LHCN-M2 (cell line): ENCODE results near the gene SPATC1L. TPM values are rescaled to one million over a fixed set of nuclear protein-coding genes. Genes with fewer than 3 reads are reported as not detected.
"Not testable (repeated sequence)": the region's sequence is repeated elsewhere in the genome, so short reads cannot be mapped to it uniquely, and the experiment has no call there.

Experiments
- DNase-seq: peaks from one replicate; pipeline ENCODE4 v3.0.0-alpha.2; 2012; ENCODE audit warnings: low read depth
- total RNA-seq: library from RNA; depleted of rRNA; stranded (reverse); fragments of >200 nt; gene quantifications from 2 replicates; pipeline ENCODE4 v1.2.3, GENCODE V29; 2014

SPATC1L gene
- total RNA-seq, 1 experiment from 2014 or later, result 18.4 TPM

DNA sequence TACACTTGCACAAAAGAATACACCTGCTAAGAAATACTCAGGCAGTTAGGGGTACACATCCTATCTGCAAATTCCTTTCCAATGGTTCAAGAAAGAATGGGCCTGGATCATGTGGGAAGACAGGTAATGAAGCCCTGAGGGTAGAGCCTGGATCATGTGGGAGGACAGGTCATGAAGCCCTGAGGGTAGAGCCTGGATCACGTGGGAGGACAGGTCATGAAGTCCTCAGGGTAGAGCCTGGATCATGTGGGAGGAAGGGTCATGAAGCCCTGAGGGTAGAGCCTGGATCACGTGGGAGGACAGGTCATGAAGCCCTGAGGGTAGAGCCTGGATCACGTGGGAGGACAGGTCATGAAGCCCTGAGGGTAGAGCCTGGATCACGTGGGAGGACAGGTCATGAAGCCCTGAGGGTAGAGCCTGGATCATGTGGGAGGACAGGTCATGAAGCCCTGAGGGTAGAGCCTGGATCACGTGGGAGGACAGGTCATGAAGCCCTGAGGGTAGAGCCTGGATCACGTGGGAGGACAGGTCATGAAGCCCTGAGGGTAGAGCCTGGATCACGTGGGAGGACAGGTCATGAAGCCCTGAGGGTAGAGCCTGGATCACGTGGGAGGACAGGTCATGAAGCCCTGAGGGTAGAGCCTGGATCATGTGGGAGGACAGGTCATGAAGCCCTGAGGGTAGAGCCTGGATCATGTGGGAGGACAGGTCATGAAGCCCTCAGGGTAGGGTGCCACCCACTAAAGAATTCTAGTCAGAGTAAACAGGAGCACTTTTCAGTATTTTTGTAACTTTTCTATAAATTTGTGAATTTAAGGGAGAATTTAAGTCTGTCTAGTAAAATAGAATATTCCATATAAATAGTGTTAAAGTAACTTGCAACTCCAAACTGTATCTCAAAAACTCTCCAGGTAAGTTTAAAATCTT lies 16.9 kb upstream of the SPATC1L start:
- not testable (repeated sequence) for DNase-seq

DNA sequence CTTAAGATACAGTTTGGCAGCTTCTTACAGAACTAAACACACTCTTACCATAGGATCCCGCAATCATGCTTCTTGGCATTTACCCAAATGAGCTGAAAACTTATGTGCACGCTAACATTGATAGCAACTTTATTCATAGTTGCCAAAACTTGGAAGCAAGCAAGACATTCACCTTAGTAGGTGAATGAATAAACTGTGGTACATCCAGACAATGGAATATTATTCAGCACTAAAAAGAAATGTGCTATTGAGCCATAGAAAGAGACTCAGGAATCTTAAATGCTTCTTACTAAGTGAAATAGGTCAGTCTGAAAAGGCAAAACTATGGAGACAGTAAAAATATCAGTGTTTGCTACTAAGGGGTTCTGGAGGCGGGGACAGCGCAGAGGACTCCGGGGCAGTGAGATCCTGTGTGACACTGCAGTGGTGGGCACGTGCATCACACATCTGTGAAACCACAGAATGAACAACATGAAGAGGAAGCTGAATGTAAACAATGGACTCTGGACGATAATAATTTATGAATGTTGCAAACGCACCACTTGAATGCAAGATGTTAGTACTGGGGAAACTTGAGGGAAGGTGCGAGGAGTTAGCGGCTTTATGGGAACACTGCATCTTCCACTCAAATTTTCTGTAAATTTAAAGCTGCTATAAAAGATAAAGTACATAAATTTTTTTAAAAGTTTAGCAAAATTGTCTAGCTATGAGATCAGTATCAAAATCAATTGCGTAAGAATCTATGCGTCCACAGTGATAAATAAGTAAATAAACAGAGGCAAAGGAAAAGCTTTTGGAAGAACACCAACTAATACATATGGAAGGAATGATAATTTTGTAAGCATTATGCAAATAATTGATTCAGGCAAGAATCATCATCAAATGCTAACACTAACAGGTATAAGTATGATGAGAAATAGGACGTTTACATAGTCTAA lies 15.4 kb upstream of the SPATC1L start:
- no peak for DNase-seq

DNA sequence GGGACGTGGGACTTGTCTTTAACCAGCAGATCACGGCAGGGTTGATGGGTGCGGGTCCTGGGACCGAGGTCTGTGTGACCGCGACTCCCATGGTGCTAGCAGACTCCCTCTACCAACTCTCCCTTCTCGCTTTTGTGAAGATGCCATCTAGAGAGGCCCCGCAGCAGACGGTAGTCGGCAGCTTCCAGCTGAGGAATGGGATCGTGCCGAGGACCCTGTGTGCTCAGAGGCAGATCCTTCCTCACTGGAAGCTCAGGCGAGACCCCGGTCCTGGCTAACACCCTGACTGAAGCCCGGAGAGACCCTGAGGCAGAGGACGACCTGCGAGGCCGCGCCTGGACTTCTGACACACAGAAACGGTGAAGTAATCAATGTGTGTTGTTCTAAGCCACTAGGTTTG lies 12.5 kb upstream of the SPATC1L start:
- no peak for DNase-seq

DNA sequence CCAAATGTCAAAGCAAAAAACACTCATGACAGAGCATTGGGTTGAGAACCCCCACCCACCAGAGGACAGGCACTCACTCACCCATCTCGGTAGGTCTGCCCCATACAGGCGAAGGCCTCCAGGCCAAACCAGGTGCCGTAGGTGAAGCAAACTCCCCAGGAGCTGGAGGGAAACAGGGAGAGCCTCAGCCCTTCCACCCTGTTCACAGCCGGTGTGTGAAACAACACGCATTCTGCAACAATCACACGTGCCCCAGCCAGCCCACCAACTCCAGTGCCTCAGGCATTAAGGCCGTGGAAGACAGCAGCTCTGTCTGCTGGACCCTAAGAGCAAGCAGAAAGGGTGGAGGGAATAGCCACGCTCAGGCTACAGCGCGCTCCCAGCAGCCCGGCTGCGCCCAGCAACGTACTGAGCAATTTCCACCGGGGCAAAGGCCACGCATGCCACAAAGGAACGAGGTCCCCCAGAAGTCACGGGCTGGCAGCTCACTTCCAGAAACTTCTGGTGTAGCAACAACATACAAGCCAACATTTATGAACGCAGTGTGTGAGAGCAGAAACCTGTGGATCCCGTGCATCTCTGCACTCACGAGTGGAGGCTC lies 11.4 kb upstream of the SPATC1L start:
- DNase-seq, result no peak

DNA sequence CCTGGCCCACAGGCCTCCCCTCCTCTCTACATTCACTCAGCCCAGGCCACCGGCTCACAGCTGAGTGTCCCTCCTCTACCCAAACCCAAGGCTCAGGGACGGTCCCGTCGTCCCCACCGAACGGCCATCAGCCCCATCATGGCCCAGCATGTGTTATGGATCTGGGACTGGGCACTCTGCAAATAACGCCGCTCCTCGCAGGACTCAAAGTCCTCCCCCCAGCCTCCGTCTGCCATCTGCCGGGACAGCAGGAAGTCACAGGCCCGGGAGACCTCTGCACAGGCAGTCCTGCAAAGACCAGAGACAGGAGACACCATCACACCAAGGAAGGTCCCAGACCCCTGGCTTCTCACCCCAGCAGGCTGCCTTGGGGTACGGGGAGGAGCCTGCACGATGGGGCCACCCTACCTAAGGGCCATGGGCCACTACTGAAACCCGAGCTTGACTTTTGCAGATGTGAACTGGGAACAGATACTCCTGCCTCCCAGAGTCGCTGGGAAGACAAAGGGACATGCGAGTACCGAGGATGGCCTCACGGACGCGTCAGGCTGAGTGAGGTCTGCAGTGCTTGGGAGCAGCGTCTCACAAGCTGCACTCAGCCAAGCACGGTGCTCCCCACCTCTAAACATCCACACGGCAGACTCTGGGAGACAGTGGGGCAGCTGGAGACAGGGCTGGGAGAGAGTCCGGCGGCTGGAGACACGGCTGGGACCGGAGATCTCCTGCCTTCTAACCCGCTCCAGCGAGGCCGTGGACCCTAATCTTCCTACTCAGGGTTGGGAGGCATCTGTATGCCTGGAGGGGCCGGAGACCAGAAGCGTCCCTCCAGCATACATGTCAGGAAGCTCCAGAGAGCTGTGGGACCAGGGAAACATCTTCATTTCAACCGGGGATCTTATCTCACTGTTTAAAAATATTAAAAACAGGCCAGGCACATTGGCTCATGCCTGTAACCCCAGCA lies 10.4 kb upstream of the SPATC1L start:
- DNase-seq, result no peak

DNA sequence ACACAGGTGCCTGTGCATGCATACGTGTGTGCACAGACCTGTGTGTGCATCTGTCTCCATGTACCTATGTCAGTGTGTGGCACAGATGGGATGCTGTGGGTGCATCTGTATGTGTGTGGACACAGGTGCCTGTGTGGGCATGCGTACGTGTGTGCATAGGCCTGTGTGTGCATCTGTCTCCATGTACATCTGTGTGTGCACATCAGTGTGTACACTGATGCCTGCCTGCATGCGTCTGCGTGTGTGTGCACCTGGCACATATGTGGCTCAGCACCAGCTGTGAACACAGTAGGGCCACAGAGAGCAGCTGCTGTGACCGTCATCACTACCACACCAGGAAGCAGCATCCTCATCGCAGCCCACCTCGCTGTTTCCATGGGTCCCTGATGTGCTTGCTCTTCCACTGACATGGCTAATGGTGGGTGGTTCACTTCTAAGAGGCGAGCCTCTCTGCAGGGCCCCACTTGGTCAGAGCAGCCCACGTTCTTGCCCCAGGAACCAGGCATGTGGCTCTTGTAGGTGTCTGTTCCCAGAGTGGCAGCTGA lies 9.6 kb upstream of the SPATC1L start:
- DNase-seq, result no peak

DNA sequence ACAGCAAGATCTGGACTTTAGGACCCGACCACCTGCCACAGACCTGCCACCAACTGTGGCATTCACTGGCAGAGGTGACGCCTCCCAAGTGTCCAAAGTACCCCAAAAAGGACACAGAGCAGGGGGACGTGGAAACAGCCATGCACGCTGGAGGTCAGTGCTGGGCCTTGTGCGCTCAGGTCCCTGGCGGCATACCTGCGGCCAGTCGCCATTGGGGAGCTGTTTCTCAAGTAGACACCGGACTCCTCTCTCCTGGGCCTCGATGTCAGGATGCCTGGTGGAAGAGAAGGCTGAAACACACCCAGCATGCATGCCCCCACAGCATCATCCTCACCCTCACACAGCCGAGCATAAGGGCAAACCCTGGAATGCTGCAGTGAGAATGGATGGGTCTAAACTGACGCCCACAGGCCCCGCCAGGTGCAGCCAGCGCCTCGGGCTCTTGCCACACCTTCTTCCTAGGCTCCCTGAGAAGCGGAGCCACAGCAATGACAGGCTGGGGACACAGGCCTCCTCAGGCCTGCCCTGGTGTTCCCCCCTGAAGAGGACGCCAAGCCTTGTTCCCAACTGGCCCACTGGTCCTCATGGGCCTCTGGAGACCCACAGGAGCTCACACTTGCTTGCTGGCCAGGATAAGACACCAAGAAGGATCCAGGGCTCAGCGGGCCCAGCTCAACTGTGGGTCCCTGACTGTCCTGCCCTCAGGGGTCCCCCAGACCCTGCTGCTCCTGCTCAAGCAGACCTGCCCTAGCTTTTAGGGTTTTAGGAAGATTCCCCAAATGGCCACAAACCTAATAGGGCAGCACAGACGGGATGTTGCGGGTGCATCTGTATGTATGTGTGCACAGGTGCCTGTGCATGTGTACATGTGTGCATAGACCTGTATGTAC lies 7.7 kb upstream of the SPATC1L start:
- DNase-seq, result no peak

DNA sequence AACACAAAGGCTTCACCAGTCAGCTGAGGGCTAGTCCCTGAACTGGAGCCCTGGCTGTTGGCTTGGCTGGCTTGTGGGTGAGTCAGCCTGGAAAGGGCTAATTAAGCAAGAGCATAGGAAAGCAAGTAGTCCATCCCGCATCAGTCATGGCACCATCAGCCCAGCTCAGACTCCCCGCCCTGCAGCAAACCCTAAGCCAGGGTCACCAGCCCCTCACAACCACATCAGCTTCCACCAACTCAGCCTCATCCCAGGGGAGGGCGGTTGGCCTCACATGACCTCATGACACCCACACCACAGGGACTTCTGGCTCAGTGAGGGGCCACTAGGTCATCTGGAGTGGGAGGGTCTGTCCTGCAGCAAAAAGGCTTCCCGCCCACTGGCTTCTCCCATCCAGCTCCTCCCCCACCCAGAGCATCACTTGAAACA lies 7.0 kb upstream of the SPATC1L start:
- peak; percentile 69 for DNase-seq

DNA sequence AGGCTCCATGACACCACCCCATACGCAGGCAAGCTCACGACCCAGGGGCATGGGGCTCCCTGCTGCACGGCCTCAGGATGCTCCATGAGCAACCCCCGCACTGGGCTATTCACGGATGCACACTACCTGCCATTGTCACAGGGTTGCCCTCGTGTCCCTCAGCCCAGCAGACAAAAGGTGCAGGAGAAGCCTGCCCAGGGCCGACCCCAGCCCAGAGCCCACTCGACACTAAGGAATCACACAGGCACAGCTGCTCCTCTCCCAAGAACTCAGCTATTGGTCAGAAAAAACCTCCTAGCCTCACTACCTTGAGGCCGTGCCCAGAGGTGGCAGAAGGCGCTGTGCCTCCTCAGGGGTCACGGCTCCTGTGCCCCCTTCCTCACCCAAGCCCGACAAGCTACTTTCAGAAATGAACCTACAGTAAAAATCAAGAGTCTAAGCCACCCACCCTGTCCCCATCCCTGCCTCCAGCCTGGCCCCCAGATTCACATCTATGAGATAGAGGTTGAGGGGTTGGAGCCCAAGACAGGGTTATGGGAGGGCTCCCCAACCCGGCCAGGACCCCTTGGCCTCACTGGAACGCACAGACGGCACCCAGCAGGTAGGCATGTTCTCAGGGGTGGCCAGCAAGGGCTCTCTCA lies 6.4 kb upstream of the SPATC1L start:
- no peak for DNase-seq

DNA sequence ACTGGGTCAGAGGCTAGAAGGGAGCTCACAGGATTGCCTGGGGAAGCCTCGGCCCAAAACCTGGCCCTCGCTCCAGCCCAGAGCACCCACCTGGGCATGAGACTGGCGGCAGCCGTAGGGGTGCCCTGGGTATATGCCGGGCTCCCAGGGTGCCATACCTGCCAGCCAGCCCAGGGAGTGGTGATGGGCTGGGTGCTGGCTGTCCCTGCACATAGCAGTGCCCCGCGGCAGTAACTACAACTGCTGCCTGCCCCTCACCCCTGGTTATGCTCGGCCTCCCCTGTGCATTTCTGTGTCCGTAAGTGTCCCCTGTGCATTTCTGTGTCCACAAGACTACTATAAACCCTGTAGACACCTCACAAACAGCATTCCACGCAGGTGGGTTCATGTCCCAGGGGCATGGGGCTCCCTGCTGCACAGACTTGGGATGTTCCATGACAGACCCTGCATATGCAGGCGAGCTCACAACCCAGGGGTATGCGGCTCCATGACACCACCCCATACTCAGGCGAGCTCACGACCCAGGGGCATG lies 5.8 kb upstream of the SPATC1L start:
- DNase-seq, result no peak

DNA sequence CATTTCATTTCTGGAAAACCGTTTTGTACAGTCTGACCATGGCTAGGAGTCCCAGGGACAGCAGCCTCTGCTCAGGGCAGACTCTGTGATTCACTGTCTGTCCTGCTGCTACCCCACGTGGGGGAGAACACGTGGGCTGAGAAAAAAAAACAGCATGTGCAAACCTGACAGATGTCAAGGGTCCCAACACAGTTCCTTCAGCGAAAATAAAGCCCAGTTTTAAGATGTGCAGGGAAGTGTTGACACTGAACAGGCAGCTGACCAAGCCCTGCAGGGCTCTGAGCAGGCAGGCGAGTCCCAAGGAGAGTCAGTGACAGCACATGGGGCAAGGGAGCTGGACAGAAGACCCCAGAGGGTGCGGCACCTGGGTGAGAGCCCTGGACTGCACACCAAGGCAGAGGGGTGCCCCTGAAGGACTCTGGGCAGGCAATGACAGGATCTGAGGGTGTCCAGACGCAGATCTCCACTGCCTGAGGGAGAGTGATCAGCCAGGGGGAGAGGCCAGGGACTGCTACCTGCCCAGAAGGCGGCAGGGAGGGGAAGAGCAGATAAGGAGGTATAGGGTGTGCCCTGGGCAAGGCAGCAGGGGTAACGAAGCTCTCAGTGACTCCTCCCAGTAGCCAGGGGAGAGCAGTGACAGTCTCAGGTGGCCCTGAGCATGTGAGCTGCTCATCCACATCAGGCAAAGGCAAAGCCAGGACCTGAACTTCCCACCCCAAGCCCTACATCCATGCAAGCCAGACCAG lies 5.1 kb upstream of the SPATC1L start:
- peak; percentile 64 for DNase-seq

DNA sequence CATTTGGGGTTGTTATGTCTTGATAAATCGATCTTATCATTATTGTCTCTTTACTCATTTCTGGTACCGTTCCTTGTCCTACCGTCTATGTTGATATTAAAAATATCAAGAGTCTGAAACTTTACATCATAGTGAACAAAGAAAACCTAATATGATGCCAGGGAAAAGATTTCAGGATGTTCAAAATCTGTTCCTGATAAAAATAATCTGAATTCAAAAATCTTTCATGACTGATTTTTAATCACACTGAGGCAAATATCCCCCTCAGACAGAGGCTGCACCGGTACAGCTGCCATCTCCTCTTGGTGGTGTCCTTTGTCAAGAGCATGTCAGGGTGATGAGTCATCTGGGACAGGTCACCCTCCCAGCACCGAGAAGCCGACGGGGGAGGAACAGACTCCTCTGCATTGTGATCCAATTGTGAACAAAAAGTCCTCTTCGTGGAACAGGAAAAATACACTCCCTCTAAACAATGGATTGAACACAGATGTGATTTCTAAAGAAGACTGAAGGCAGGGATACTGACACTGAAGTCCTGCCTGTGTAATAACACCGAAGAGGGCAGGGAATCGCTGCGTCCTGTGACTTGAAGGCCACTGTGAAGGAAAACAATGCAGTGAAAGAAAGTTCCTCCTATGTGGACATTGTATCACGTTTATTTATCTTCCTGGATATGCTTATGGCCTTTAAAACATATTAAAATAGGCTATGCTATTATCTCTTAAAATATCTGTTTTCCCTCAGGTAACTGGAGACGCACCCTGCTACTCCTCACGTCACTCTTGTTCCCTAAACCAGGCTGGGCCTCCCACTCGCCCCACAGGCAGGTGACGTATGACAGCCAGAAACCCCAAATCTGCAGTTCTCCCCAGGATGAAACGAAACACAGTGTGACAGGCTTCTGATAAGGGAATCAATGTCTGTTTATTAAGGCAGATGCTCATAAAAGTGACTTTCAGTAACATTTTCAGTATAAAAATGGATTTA lies 4.3 kb upstream of the SPATC1L start:
- DNase-seq, result peak; percentile 76

DNA sequence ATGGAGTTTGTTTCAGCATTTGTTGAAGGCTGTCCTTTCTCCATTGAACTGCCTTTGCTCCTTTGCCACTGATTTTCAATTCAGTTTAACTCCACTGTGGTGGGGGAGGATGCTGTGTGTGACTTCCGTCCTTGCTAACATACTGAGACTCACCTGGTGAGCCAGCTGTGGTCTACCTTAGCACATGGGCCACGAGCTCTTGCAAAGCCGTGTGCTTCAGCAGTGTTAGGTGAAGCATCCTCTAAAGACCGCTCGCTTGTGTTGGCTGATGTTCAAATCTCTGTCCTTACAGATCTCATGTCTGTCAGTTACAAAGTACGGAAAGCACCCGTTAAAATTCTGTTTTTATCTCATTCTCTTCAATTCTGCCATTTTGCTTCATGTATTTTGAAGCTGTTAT lies 3.6 kb upstream of the SPATC1L start:
- no peak for DNase-seq

DNA sequence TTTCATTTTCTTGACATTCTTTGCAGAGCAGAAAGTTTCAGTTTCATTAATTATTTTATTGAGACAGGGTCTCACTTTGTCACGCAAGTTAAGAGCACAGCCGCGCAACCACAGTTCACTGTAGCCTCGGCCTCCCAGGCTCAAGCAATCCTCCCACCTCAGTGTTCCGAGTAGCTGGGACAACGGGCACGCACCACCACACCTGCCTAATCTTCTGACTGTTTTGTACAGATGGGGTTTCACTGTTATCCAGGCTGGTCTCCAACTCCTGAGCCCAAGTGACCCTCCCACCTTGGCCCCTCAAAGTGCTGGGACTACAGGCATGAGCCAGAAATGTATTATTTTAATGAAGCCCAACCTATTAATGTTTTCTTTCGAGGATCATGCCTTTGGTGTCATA lies 3.0 kb upstream of the SPATC1L start:
- no peak for DNase-seq

DNA sequence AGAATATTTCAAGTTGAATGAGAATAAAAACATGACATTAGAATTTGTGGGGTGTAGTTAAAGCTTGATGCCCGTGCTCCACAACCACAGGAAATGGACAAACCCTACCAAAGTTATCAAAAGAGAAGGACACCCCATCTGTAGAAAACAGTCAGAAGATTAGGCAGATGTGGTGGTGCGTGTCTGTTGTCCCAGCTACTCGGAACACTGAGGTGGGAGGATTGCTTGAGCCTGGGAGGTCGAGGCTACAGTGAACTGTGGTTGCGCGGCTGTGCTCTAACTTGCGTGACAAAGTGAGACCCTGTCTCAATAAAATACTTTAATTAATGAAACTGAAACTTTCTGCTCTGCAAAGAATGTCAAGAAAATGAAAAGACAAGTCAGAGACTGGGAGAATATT lies 1.5 kb upstream of the SPATC1L start:
- no peak for DNase-seq
